Epithelial cell of esophagus (primary cell): ENCODE data around the gene NUP210L.

Experiments used
- DNase-seq: peaks from one replicate; pipeline ENCODE4 v3.0.0; 2010; ENCODE audit warnings: low read depth
- H3K4me3 ChIP-seq: 2 replicates; pipeline ENCODE4 v1.5.1; 2011; ENCODE audit warnings: mild to moderate bottlenecking, low read length, control low read depth
- CTCF ChIP-seq: IDR thresholded peaks from 2 replicates; pipeline ENCODE4 v1.5.1; 2011; ENCODE audit warnings: low read depth, mild to moderate bottlenecking, low read length, control low read depth, inconsistent platforms; ENCODE audit not compliant: insufficient read depth; ENCODE audit errors: missing control alignments

Gene NUP210L

GRCh38 chr1:153995640-153996039 lies 159.2 kb downstream of the NUP210L start:
- TF ChIP-seq CTCF, result no peak
- no peak for DNase-seq
- H3K4me3 ChIP-seq, result no peak overlapping the region

- TF ChIP-seq CTCF, result no peak
- no peak for DNase-seq
- no peak overlapping the region for H3K4me3 ChIP-seq
Observed at GRCh38 chr1:153995202-153995601, 159.7 kb downstream of the NUP210L start.

GRCh38 chr1:153991806-153992205 lies 163.1 kb downstream of the NUP210L start:
- H3K4me3 ChIP-seq, result peak overlapping the region; percentile 88
- DNase-seq, result no peak
- TF ChIP-seq CTCF, result no peak

GRCh38 chr1:153991151-153991630 lies 163.7 kb downstream of the NUP210L start:
- peak overlapping the region; percentile 88 for H3K4me3 ChIP-seq
- DNase-seq, result no peak
- TF ChIP-seq CTCF, result no peak

GRCh38 chr1:153990468-153991150 lies 164.3 kb downstream of the NUP210L start, which contains the start of gene RPS27:
Gene RPS27, plus strand, starts transcription at chr1:153990762. Its CDS starts 35 bp downstream, at chr1:153990797.
- DNase-seq, result peak; percentile 97
- TF ChIP-seq CTCF, result no peak
- H3K4me3 ChIP-seq, result peak within 1 kb of the TSS; percentile 88

- DNase-seq, result no peak
- H3K4me3 ChIP-seq, result no peak overlapping the region
- no peak for TF ChIP-seq CTCF
Observed at GRCh38 chr1:153987621-153988020, 167.3 kb downstream of the NUP210L start.
